Testis (tissue), 2 donors: ENCODE results near the gene PRKAG2.

Experiments
- CTCF ChIP-seq, 3 experiments: fragments of 450-650 bp in 2 of 3; fragments of 200-600 bp in 1 of 3; sonication (generic) in 1 of 3; IDR thresholded peaks; one replicate each; pipeline ENCODE4 v1.5.1; 2016 to 2019; ENCODE audit warnings: antibody characterized with exemption in 3 of 3, mild to moderate bottlenecking in 2 of 3, moderate library complexity in 1 of 3
- POLR2A ChIP-seq: fragments of 450-650 bp; IDR thresholded peaks from one replicate; pipeline ENCODE4 v1.6.1; 2017; ENCODE audit warnings: antibody characterized with exemption, mild to moderate bottlenecking, moderate library complexity

- TF ChIP-seq CTCF (IDR thresholded peaks at IDR 0.05), result no peak
- TF ChIP-seq POLR2A, result no peak
Measured at GRCh38 chr7:151756076-151756731, 120.7 kb downstream of the PRKAG2 start.
